HEK293T (cell line): ENCODE results near the gene KIR3DL2.
"Not testable (repeated sequence)": the region's sequence is repeated elsewhere in the genome, so short reads cannot be mapped to it uniquely, and the experiment has no call there.

ENCODE experiments used
- ARNT ChIP-seq: fragments of 450-650 bp; IDR thresholded peaks from 2 replicates; pipeline ENCODE4 v1.6.1; 2017; ENCODE audit warnings: mild to moderate bottlenecking
- BHLHE40 ChIP-seq: fragments of 450-650 bp; IDR thresholded peaks from 2 replicates; pipeline ENCODE4 v1.6.1; 2016; ENCODE audit warnings: mild to moderate bottlenecking, moderate library complexity, borderline replicate concordance
- FOXK2 ChIP-seq: fragments of 450-650 bp; IDR thresholded peaks from 2 replicates; pipeline ENCODE4 v1.6.1; 2016; ENCODE audit warnings: mild to moderate bottlenecking
- FOXM1 ChIP-seq: fragments of 450-650 bp; IDR thresholded peaks from 2 replicates; pipeline ENCODE4 v1.6.1; 2017; ENCODE audit warnings: mild to moderate bottlenecking, borderline replicate concordance
- HDGF ChIP-seq: fragments of 450-650 bp; IDR thresholded peaks from 2 replicates; pipeline ENCODE4 v1.6.1; 2017; ENCODE audit warnings: antibody characterized with exemption, borderline replicate concordance
- L3MBTL2 ChIP-seq: fragments of 450-650 bp; conservative IDR thresholded peaks from 2 replicates; pipeline ENCODE4 v1.6.1; 2016; ENCODE audit warnings: mild to moderate bottlenecking
- LEF1 ChIP-seq: fragments of 450-650 bp; IDR thresholded peaks from 2 replicates; pipeline ENCODE4 v1.6.1; 2017; ENCODE audit warnings: mild to moderate bottlenecking, borderline replicate concordance
- NFRKB ChIP-seq: fragments of 450-650 bp; IDR thresholded peaks from 2 replicates; pipeline ENCODE4 v1.6.1; 2016; ENCODE audit warnings: mild to moderate bottlenecking, moderate library complexity
- TARDBP ChIP-seq: fragments of 450-650 bp; IDR thresholded peaks from 2 replicates; pipeline ENCODE4 v1.6.1; 2016

DNA sequence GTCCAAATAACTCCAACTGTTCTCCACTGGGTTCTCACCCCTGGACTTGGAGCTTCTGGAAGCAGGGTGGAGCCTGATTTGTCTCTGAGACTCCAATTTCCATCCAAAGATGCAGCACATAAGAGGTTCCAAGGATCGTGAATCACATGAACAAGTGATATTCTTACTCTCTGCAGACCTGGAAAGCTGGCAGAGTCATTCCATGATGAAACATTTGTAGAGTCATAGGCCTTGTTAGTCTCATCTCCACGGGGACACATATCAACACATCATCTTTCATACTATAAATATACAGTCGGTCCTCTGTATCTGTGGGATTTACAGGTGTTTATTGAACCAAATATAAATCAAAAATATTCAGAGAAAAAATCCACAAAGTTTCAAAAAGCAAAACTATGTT, 35.7 kb upstream of the KIR3DL2 start:
- TF ChIP-seq HDGF, LEF1, ARNT, BHLHE40, NFRKB, L3MBTL2, TARDBP, FOXM1, FOXK2: not testable (repeated sequence)
